ENCODE data around the gene EMC1.
"Not testable (repeated sequence)": the region's sequence is repeated elsewhere in the genome, so short reads cannot be mapped to it uniquely, and the experiment has no call there.

Gene EMC1

GRCh38 chr1:19268445-19268844, 17.1 kb upstream of the EMC1 start:
- no peak for DNase-seq (ENCODE audit: low read depth)
- no peak overlapping the region for H3K4me3 ChIP-seq (ENCODE audit: low read depth, low read length)
- no peak for TF ChIP-seq CTCF (conservative IDR thresholded peaks at IDR 0.05; ENCODE audit: low read depth, low read length)

DNA sequence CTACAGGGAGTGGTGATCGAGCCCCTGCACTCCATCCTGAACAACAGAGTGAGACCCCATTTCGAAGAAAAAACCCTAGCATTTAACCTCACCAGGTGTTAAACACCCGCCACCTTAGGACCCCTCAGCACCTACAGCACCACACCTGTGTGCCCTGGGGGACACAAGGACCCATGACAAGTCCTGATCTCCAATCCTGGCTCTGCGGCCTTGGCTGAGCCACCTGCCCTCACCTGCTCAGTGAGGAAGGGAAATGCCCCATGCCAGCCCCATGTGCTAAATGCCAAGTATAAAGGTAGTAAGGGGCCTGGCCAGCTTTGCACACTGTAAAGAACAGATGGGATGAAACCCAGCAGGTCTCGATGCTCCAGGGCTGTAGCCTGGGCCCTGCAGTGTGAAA, 11.4 kb upstream of the EMC1 start:
- no peak for TF ChIP-seq CTCF (conservative IDR thresholded peaks at IDR 0.05; ENCODE audit: low read depth, low read length)
- DNase-seq (ENCODE audit: low read depth), result no peak
- H3K4me3 ChIP-seq (ENCODE audit: low read depth, low read length), result no peak overlapping the region

DNA sequence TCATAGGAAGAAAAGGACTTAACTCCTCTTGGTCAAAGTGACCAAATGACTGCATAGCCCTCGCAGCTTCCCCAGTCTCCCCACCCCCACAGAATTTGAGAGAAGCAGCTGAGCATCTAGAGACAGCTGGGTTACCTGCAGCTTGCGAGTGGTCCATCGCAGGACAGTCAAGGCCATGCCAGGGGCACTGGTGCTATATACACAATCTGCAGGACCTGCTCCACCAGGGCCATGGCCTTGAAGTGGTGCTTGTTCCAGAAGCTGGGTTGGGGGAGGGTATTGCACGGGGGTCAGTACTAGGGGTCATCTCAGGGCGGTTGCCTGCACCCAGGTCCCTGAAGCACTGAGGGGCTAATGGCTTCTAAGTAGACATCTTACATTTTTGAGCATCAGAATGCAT, 10.7 kb upstream of the EMC1 start:
- H3K4me3 ChIP-seq (ENCODE audit: low read depth, low read length), result no peak overlapping the region
- TF ChIP-seq CTCF (conservative IDR thresholded peaks at IDR 0.05; ENCODE audit: low read depth, low read length), result no peak

DNA sequence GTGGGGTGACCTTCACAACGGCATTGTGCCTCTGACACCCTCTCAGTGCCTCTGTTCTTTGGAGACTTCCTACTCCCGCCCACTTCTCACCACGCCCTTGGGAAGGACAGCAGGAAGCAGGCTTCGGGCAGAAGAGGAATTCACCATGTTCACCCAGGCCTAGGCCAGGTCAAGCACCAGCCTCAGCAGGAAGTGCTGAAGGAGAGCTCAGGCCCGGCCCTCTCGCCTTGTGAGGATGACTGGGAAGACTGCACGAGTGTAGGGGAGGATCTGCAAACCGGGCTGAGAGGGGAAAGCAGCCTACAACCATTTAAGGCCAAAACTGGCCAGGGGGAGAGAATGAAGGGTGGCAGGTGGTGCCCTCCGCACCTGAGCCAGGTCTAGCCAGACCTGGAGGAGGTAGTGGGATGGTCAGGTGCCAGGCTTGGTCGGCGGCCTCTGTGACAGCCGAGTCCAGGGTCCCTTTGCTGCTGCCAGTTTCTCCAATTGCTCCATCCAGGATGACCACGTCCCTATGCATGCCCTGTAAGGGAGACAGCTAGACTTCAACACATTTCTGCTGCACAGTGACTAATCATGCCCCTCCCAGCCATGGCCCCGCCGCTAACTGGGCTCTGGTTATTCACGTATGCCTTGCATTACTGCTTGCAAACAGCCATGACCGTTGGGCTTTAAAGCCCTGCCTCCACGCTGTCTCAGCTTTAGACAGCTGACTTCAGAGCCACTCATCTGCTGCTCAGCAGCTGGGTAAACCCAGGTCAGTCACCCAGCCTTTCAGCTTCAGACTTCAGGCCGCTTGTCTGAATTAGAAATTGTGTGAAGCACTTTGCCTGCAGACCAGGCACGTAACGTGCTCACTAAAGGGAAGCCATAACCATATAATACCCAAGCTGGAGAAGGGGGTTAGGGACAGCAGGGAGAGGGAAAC, 9.2 kb upstream of the EMC1 start:
- TF ChIP-seq CTCF (conservative IDR thresholded peaks at IDR 0.05; ENCODE audit: low read depth, low read length), result no peak
- peak; percentile 72 for DNase-seq (ENCODE audit: low read depth)
- H3K4me3 ChIP-seq (ENCODE audit: low read depth, low read length), result no peak overlapping the region

More for the DNA sequence above, 10.7 kb upstream of the EMC1 start:
- DNase-seq (ENCODE audit: low read depth), result no peak

DNA sequence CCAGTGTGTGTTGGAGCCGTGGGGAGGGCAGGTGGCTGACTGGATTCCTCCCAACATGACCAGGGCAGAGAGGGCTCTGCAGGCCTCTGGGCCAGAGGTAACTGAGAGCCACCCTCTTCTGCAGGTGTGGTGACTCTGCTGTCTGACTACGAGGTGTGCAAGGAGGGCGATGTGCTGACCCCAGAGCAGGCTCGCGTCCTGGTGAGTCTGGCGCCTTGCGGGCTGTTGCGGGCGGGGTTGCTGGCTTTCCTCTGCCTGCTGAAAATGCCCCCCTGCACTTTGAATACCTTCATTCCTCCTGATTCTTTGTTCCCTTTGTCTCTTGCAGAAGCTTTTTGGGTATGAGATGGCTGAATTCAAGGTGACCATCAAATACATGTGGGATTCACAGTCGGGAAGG, 7.0 kb upstream of the EMC1 start:
- H3K4me3 ChIP-seq (ENCODE audit: low read depth, low read length), result no peak overlapping the region
- DNase-seq (ENCODE audit: low read depth), result no peak
- no peak for TF ChIP-seq CTCF (conservative IDR thresholded peaks at IDR 0.05; ENCODE audit: low read depth, low read length)

GRCh38 chr1:19257178-19257914, 6.0 kb upstream of the EMC1 start:
- TF ChIP-seq CTCF (conservative IDR thresholded peaks at IDR 0.05; ENCODE audit: low read depth, low read length), result no peak
- H3K4me3 ChIP-seq (ENCODE audit: low read depth, low read length), result no peak overlapping the region
- peak; percentile 18 for DNase-seq (ENCODE audit: low read depth)

DNA sequence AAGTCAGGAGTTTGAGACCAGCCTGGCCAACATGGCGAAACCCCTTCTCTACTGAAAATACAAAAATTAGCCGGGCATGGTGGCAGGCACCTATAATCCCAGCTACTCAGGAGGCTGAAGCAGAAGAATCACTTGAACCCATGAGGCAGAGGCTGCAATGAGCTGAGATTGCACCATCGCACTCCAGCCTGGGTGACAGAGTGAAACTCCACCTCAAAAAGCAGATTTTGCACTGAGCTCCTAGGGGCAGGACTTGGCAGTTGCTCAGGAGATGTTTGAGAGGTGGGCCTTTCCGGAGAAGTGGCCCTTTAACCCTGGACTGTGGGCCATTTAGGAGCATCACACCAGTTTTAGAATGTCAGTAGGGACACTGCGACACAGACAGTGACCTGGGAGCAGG, 5.0 kb upstream of the EMC1 start:
- not testable (repeated sequence) for H3K4me3 ChIP-seq (ENCODE audit: low read depth, low read length)

More for the DNA sequence above, 5.0 kb upstream of the EMC1 start:
- DNase-seq (ENCODE audit: low read depth), result not testable (repeated sequence)
